Smooth muscle cell (in vitro differentiated cells): Measurements from ENCODE around the gene CCL17. TPM values are rescaled to one million over a fixed set of nuclear protein-coding genes. Genes with fewer than 3 reads are reported as not detected.
"Not testable (repeated sequence)": the region's sequence is repeated elsewhere in the genome, so short reads cannot be mapped to it uniquely, and the experiment has no call there.

Experiments used
- DNase-seq: peaks from one replicate; lab custom pipeline; 2025; ENCODE audit not compliant: unreplicated experiment; lab: John Stamatoyannopoulos, UW
- H2AFZ ChIP-seq: fragments of 200-600 bp; sonication (generic); 2 replicates; pipeline ENCODE4 v1.6.0; 2016; ENCODE audit warnings: antibody characterized with exemption, low read depth, mild to moderate bottlenecking
- H3F3A ChIP-seq: fragments of 200-600 bp; sonication (generic); 2 replicates; pipeline ENCODE4 v1.6.0; 2017; ENCODE audit warnings: antibody characterized with exemption, low read depth
- H3K27ac ChIP-seq: fragments of 200-600 bp; sonication (generic); 2 replicates; pipeline ENCODE4 v1.5.1; 2016; ENCODE audit warnings: low read depth, mild to moderate bottlenecking
- H3K27me3 ChIP-seq: fragments of 200-600 bp; sonication (generic); 2 replicates; pipeline ENCODE4 v1.6.1; 2016; ENCODE audit warnings: low read depth, mild to moderate bottlenecking
- H3K36me3 ChIP-seq: fragments of 200-600 bp; sonication (generic); 2 replicates; pipeline ENCODE4 v1.5.1; 2016; ENCODE audit warnings: low read depth
- H3K4me1 ChIP-seq: fragments of 200-600 bp; sonication (generic); 2 replicates; pipeline ENCODE4 v1.5.1; 2016; ENCODE audit warnings: low read depth
- H3K4me2 ChIP-seq: fragments of 200-600 bp; sonication (generic); 2 replicates; pipeline ENCODE4 v1.6.0; 2016; ENCODE audit warnings: mild to moderate bottlenecking
- H3K4me3 ChIP-seq: fragments of 200-600 bp; sonication (generic); 2 replicates; pipeline ENCODE4 v1.5.1; 2016; ENCODE audit warnings: mild to moderate bottlenecking
- H3K79me2 ChIP-seq: fragments of 200-600 bp; sonication (generic); 2 replicates; pipeline ENCODE4 v1.6.0; 2016; ENCODE audit warnings: low read depth, mild to moderate bottlenecking
- H3K9ac ChIP-seq: fragments of 200-600 bp; sonication (generic); 2 replicates; pipeline ENCODE4 v1.6.0; 2016; ENCODE audit warnings: low read depth
- H3K9me3 ChIP-seq: fragments of 200-600 bp; sonication (generic); replicated peaks from 2 replicates; pipeline ENCODE4 v1.5.1; 2016; ENCODE audit warnings: low read depth
- H4K20me1 ChIP-seq: fragments of 200-600 bp; sonication (generic); 2 replicates; pipeline ENCODE4 v1.6.0; 2016; ENCODE audit warnings: low read depth
- CTCF ChIP-seq: fragments of 200-600 bp; sonication (generic); IDR thresholded peaks from 2 replicates; pipeline ENCODE4 v1.5.1; 2017; ENCODE audit warnings: borderline replicate concordance, mild to moderate bottlenecking, antibody characterized with exemption; ENCODE audit not compliant: insufficient read depth, poor library complexity, severe bottlenecking
- WGBS: methylation state at CpG from one replicate; pipeline ENCODE4 v1.1.7; 2016; ENCODE audit warnings: low lambda C conversion rate; 5-methylcytosine and 5-hydroxymethylcytosine counted together
- polyA plus RNA-seq: library from polyadenylated mRNA; unstranded; fragments of >200 nt; fragmentation: Nextera tagmentation; extraction: Ambion mirVana; gene quantifications from 2 replicates; pipeline ENCODE4 v1.2.1, GENCODE V29; 2016
- total RNA-seq: library from RNA; depleted of rRNA; stranded (reverse); fragments of >200 nt; gene quantifications from 2 replicates; pipeline ENCODE4 v1.2.3, GENCODE V29; 2014

CCL17 gene
- total and polyA plus RNA-seq, 2 experiments from 2014 or later, result not detected

GRCh38 chr16:57394444-57394843, 10.1 kb upstream of the CCL17 start:
- 73% methylated on average over 7 of the region's 7 CpGs for WGBS
- no peak for DNase-seq
- TF ChIP-seq CTCF, result no peak

GRCh38 chr16:57395026-57395425, 9.5 kb upstream of the CCL17 start:
- Histone ChIP-seq H4K20me1 (no peaks in the 10 kb centered on the region), H3F3A (no peaks in the 10 kb centered on the region), H3K27me3 (no peaks in the 10 kb centered on the region), H3K27ac (no peak overlapping the region), H3K4me3 (no peak overlapping the region), H3K9ac (no peak overlapping the region), H3K4me1 (no peaks in the 10 kb centered on the region), H3K9me3 (no peaks in the 10 kb centered on the region), H3K4me2 (no peak overlapping the region), H2AFZ (no peak overlapping the region), H3K79me2 (no peaks in the 10 kb centered on the region), H3K36me3 (no peaks in the 10 kb centered on the region)
- WGBS, result 94% methylated on average over 5 of the region's 5 CpGs
- no peak for DNase-seq
- TF ChIP-seq CTCF, result no peak

More at GRCh38 chr16:57394444-57394843, 10.1 kb upstream of the CCL17 start:
- no peaks in the 10 kb centered on the region for H3K27me3 ChIP-seq
- H3F3A ChIP-seq, result no peaks in the 10 kb centered on the region
- H3K4me3 ChIP-seq, result no peak overlapping the region
- no peaks in the 10 kb centered on the region for H3K36me3 ChIP-seq
- H3K4me1 ChIP-seq, result no peaks in the 10 kb centered on the region
- no peaks in the 10 kb centered on the region for H3K79me2 ChIP-seq
- H3K9ac ChIP-seq, result no peak overlapping the region
- no peak overlapping the region for H2AFZ ChIP-seq
- no peak overlapping the region for H3K27ac ChIP-seq
- H3K4me2 ChIP-seq, result no peak overlapping the region
- H4K20me1 ChIP-seq, result no peaks in the 10 kb centered on the region
- H3K9me3 ChIP-seq, result no peaks in the 10 kb centered on the region

- Histone ChIP-seq H3K27me3 (no peaks in the 10 kb centered on the region), H3F3A (no peaks in the 10 kb centered on the region), H3K4me1 (no peaks in the 10 kb centered on the region), H2AFZ (no peak overlapping the region), H3K4me2 (no peak overlapping the region), H4K20me1 (no peaks in the 10 kb centered on the region), H3K79me2 (no peaks in the 10 kb centered on the region), H3K9me3 (no peaks in the 10 kb centered on the region), H3K36me3 (no peaks in the 10 kb centered on the region), H3K4me3 (no peak overlapping the region), H3K27ac (no peak overlapping the region), H3K9ac (no peak overlapping the region)
- 82% methylated on average over 4 of the region's 4 CpGs for WGBS
- TF ChIP-seq CTCF, result no peak
- DNase-seq, result no peak
Measured at GRCh38 chr16:57396786-57397185, 7.8 kb upstream of the CCL17 start.

GRCh38 chr16:57397493-57397892, 7.1 kb upstream of the CCL17 start:
- H3K4me1 ChIP-seq, H3K9ac ChIP-seq, H3K27ac ChIP-seq, H3K4me3 ChIP-seq, DNase-seq, H3K4me2 ChIP-seq, H3K27me3 ChIP-seq, H3K79me2 ChIP-seq, H3K36me3 ChIP-seq, H2AFZ ChIP-seq, H3K9me3 ChIP-seq, H3F3A ChIP-seq, H4K20me1 ChIP-seq: not testable (repeated sequence)
- 93% methylated on average over 4 of the region's 4 CpGs for WGBS
